ENCODE measurements around the gene RARRES2.
"Not testable (repeated sequence)": the region's sequence is repeated elsewhere in the genome, so short reads cannot be mapped to it uniquely, and the experiment has no call there.

RARRES2 gene

GRCh38 chr7:150325110-150325611 lies 16.3 kb downstream of the RARRES2 start:
- Histone ChIP-seq H4K20me1 (0 out of 22 replicates have a peak, but pooled peaks cover 0 to 3% (median 0%) of the 10 kb centered on the region in 11 experiments), H3K9me3 (replicated peaks in 1 of 11) (peaks cover 14 to 27% (median 19%) of the 10 kb centered on the region in 11 experiments), H3K4me3 (no peak overlapping the region), H3K4me1 (peaks cover 4 to 23% (median 12%) of the 10 kb centered on the region in 10 experiments; a peak in 13 of 20 replicates), H3K27me3 (peaks cover 33 to 47% (median 43%) of the 10 kb centered on the region in 11 experiments), H3K9ac (no peak overlapping the region), H3K36me3 (no peaks in the 10 kb centered on the region; a peak in 1 of 22 replicates), H3K4me2 (peak overlapping the region in 5 of 11 experiments; percentile 1 to 51 (median 34); a peak in 8 of 22 replicates), H3K27ac (peak overlapping the region in 2 of 11 experiments; percentile 53 to 60; a peak in 7 of 22 replicates)
- peak in 6 of 11 experiments; percentile 58 to 81 (median 71); a peak in 7 of 22 replicates for TF ChIP-seq Cebpa-rat (IDR thresholded peaks at IDR 0.05)

- Histone ChIP-seq H3K4me2 (peak overlapping the region in 4 of 11 experiments; percentile 21 to 51 (median 38); a peak in 5 of 22 replicates), H3K4me3 (no peak overlapping the region), H3K27ac (peak overlapping the region in 2 of 11 experiments; percentile 53 to 60; a peak in 6 of 22 replicates), H3K36me3 (no peaks in the 10 kb centered on the region; a peak in 1 of 22 replicates), H3K9ac (no peak overlapping the region), H4K20me1 (0 out of 22 replicates have a peak, but pooled peaks cover 0 to 3% (median 0%) of the 10 kb centered on the region in 11 experiments), H3K9me3 (replicated peaks in 1 of 11) (peaks cover 14 to 27% (median 19%) of the 10 kb centered on the region in 11 experiments), H3K4me1 (peaks cover 4 to 23% (median 12%) of the 10 kb centered on the region in 10 experiments; a peak in 13 of 20 replicates), H3K27me3 (peaks cover 33 to 47% (median 43%) of the 10 kb centered on the region in 11 experiments)
- no peak for TF ChIP-seq Cebpa-rat (IDR thresholded peaks at IDR 0.05)
These were observed 17.0 kb downstream of the RARRES2 start for GRCh38 chr7:150324373-150324961.

- Histone ChIP-seq H3K4me3 (peak overlapping the region in 3 of 10 experiments; percentile 17 to 42 (median 27); a peak in 4 of 20 replicates), H4K20me1 (0 out of 22 replicates have a peak, but pooled peaks cover 0 to 3% (median 0%) of the 10 kb centered on the region in 11 experiments), H3K4me2 (peak overlapping the region; percentile 15 to 55 (median 38); a peak in 14 of 22 replicates), H3K27ac (no peak overlapping the region), H3K36me3 (no peaks in the 10 kb centered on the region; a peak in 1 of 22 replicates), H3K27me3 (peaks cover 33 to 47% (median 43%) of the 10 kb centered on the region in 11 experiments), H3K4me1 (peaks cover 4 to 23% (median 12%) of the 10 kb centered on the region in 10 experiments; a peak in 13 of 20 replicates), H3K9me3 (replicated peaks in 1 of 11) (peaks cover 14 to 27% (median 19%) of the 10 kb centered on the region in 11 experiments), H3K9ac (no peak overlapping the region)
- no peak for TF ChIP-seq Cebpa-rat (IDR thresholded peaks at IDR 0.05)
These were observed 17.6 kb downstream of the RARRES2 start for GRCh38 chr7:150323682-150324372.

GRCh38 chr7:150322833-150323681 lies 18.4 kb downstream of the RARRES2 start, which contains the start of the genes ACTR3C and LRRC61:
ACTR3C (minus strand) TSS chr7:150323545; CDS start chr7:150295296, 28,249 bp downstream.
LRRC61 (plus strand) TSS chr7:150323355; CDS start chr7:150336862, 13,507 bp downstream.
- Histone ChIP-seq H3K9ac (no peak within 1 kb of the TSS), H3K9me3 (replicated peaks in 1 of 11) (peaks cover 14 to 27% (median 19%) of the 10 kb centered on the region in 11 experiments), H3K27ac (no peak within 1 kb of the TSS), H3K4me3 (peak within 1 kb of the TSS in 7 of 10 experiments; percentile 17 to 42 (median 27); a peak in 8 of 20 replicates), H3K4me2 (peak within 1 kb of the TSS; percentile 15 to 55 (median 38); a peak in 15 of 22 replicates), H3K27me3 (peaks cover 33 to 47% (median 43%) of the 10 kb centered on the region in 11 experiments), H3K36me3 (no peaks in the 10 kb centered on the region; a peak in 1 of 22 replicates), H3K4me1 (peaks cover 4 to 23% (median 12%) of the 10 kb centered on the region in 10 experiments; a peak in 13 of 20 replicates), H4K20me1 (0 out of 22 replicates have a peak, but pooled peaks cover 0 to 3% (median 0%) of the 10 kb centered on the region in 11 experiments)
- no peak for TF ChIP-seq Cebpa-rat (IDR thresholded peaks at IDR 0.05)

- peaks cover 14 to 27% (median 19%) of the 10 kb centered on the region in 11 experiments for H3K9me3 ChIP-seq (replicated peaks in 1 of 11)
- no peaks in the 10 kb centered on the region; a peak in 1 of 22 replicates for H3K36me3 ChIP-seq
- H4K20me1 ChIP-seq, result 0 out of 22 replicates have a peak, but pooled peaks cover 0 to 3% (median 0%) of the 10 kb centered on the region in 11 experiments
- H3K4me2 ChIP-seq, result no peak overlapping the region
- no peak overlapping the region for H3K27ac ChIP-seq
- H3K27me3 ChIP-seq, result peaks cover 33 to 47% (median 43%) of the 10 kb centered on the region in 11 experiments
- H3K4me3 ChIP-seq, result peak overlapping the region in 1 of 10 experiments; percentile 31; a peak in 2 of 20 replicates
- H3K9ac ChIP-seq, result no peak overlapping the region
- H3K4me1 ChIP-seq, result peaks cover 4 to 23% (median 12%) of the 10 kb centered on the region in 10 experiments; a peak in 13 of 20 replicates
- TF ChIP-seq Cebpa-rat (IDR thresholded peaks at IDR 0.05), result no peak
These were observed 19.2 kb downstream of the RARRES2 start for GRCh38 chr7:150322114-150322832.

GRCh38 chr7:150321788-150322113 lies 19.7 kb downstream of the RARRES2 start:
- peaks cover 33 to 47% (median 43%) of the 10 kb centered on the region in 11 experiments for H3K27me3 ChIP-seq
- no peak overlapping the region for H3K4me2 ChIP-seq
- H3K9ac ChIP-seq, result no peak overlapping the region
- H3K27ac ChIP-seq, result no peak overlapping the region
- TF ChIP-seq Cebpa-rat (IDR thresholded peaks at IDR 0.05), result no peak
- H3K4me3 ChIP-seq, result no peak overlapping the region
- 0 out of 22 replicates have a peak, but pooled peaks cover 0 to 3% (median 0%) of the 10 kb centered on the region in 11 experiments for H4K20me1 ChIP-seq
- H3K4me1 ChIP-seq, result peaks cover 4 to 23% (median 12%) of the 10 kb centered on the region in 10 experiments; a peak in 13 of 20 replicates
- H3K9me3 ChIP-seq (replicated peaks in 1 of 11), result peaks cover 14 to 27% (median 19%) of the 10 kb centered on the region in 11 experiments
- no peaks in the 10 kb centered on the region; a peak in 1 of 22 replicates for H3K36me3 ChIP-seq

GRCh38 chr7:150317748-150318444 lies 23.5 kb downstream of the RARRES2 start:
- TF ChIP-seq Cebpa-rat (IDR thresholded peaks at IDR 0.05), result no peak
- H3K27ac ChIP-seq, result no peak overlapping the region

GRCh38 chr7:150316987-150317386 lies 24.4 kb downstream of the RARRES2 start:
- H3K4me1 ChIP-seq; H3K4me2 ChIP-seq; H3K9ac ChIP-seq; H3K9me3 ChIP-seq (replicated peaks in 1 of 11); H3K4me3 ChIP-seq; H3K27ac ChIP-seq; H3K36me3 ChIP-seq; H4K20me1 ChIP-seq: not testable (repeated sequence)
- peaks cover 4 to 13% (median 7%) of the 10 kb centered on the region in 11 experiments for H3K27me3 ChIP-seq

More at GRCh38 chr7:150317748-150318444, 23.5 kb downstream of the RARRES2 start:
- Histone ChIP-seq H3K4me2 (no peak overlapping the region), H3K4me3 (no peak overlapping the region), H3K36me3 (no peaks in the 10 kb centered on the region; a peak in 1 of 22 replicates), H3K27me3 (peaks cover 13 to 22% (median 17%) of the 10 kb centered on the region in 11 experiments), H3K9ac (no peak overlapping the region), H4K20me1 (no peaks in the 10 kb centered on the region), H3K4me1 (peaks cover 0 to 3% (median under 1%) of the 10 kb centered on the region in 10 experiments; a peak in 6 of 20 replicates), H3K9me3 (replicated peaks in 1 of 11) (peaks cover 8 to 13% (median 11%) of the 10 kb centered on the region in 11 experiments)

Measured in BLaER1 treated with 17β-estradiol and CSF1 and Interleukin-3, amounts not matched to agents 10 nM and 100 nM (cell line).